ENCODE measurements around the gene TMSB4X. TPM values are rescaled to one million over a fixed set of nuclear protein-coding genes. Genes with fewer than 3 reads are reported as not detected.

The TMSB4X gene
- total and polyA plus RNA-seq, 2 of the 8 experiments (the other 6 are each of a cell fraction or from before 2014, with no cell fraction given), result 2,063 to 2,112 TPM

- H3K23ac ChIP-seq (ENCODE audit: insufficient read length), result no peak overlapping the region
- H2BK120ac ChIP-seq (replicated peaks; ENCODE audit: low read depth, low read length), result no peak overlapping the region
- H2BK15ac ChIP-seq (ENCODE audit: low read length), result no peak overlapping the region
- H3K36me3 ChIP-seq (ENCODE audit: control insufficient read depth in 2 of 4, insufficient read depth in 4 of 4, low read length in 3 of 4), result no peaks in the 10 kb centered on the region
- no peak for DNase-seq (ENCODE audit: low read depth in 1 of 2, low spot score in 2 of 2)
- no peak overlapping the region for H3K4me2 ChIP-seq (ENCODE audit: insufficient read depth in 1 of 2, low read depth in 2 of 2, low read length in 2 of 2)
- no peak overlapping the region for H2BK5ac ChIP-seq (ENCODE audit: low read depth, low read length)
- ChIA-PET POLR2A (ENCODE audit: partially characterized antibody) (no interaction called here), CTCF (ENCODE audit: partially characterized antibody) (interaction anchor here (0.7 to 1.8 kb wide), 7 partner anchors 14 to 555 kb away, joined by 3 to 6 read pairs (median 3); no protein-coding TSS in a partner anchor)
- no peak overlapping the region for H4K8ac ChIP-seq (ENCODE audit: extremely low read depth, insufficient read depth, low read length)
- H3K18ac ChIP-seq (ENCODE audit: extremely low read depth, low read length), result no peak overlapping the region
- no peak overlapping the region for H2BK20ac ChIP-seq (ENCODE audit: low read length)
- no peak overlapping the region for H2AK5ac ChIP-seq (ENCODE audit: low read depth, low read length)
- no peak overlapping the region for H3K14ac ChIP-seq (ENCODE audit: insufficient read length)
- H3K27me3 ChIP-seq (replicated peaks in 1 of 4; ENCODE audit: control insufficient read depth in 3 of 4, extremely low read depth in 1 of 4, insufficient read depth in 3 of 4, low read length in 3 of 4), result no peaks in the 10 kb centered on the region
- H2BK12ac ChIP-seq (ENCODE audit: low read depth, low read length), result no peak overlapping the region
- no peaks in the 10 kb centered on the region for H4K20me1 ChIP-seq (replicated peaks in 1 of 2; ENCODE audit: control insufficient read depth in 1 of 2, insufficient read depth in 2 of 2, low read length in 2 of 2)
- no peak for FAIRE-seq
- no peak overlapping the region for H2AFZ ChIP-seq (ENCODE audit: low read length)
- H3K4ac ChIP-seq (replicated peaks; ENCODE audit: insufficient read length, low read depth, low read length), result no peak overlapping the region
- 98% methylated on average over 4 of the region's 5 CpGs; no CpG with 5 or more reads in 1 of the 2 experiments for WGBS, 2 experiments (ENCODE audit: extremely low coverage in 1 of 2, insufficient coverage in 1 of 2, insufficient read length in 1 of 2, insufficient replicate concordance in 2 of 2, low coverage in 1 of 2, low lambda C conversion rate in 2 of 2, missing lambda C conversion rate in 1 of 2)
- no peak overlapping the region for H3K9ac ChIP-seq (replicated peaks in 1 of 4; ENCODE audit: extremely low read depth in 1 of 4, low read depth in 3 of 4, low read length in 3 of 4)
- TF ChIP-seq SIRT6 (IDR thresholded peaks at IDR 0.05; ENCODE audit: low read length) (no peak), USF2 (IDR thresholded peaks at IDR 0.05; ENCODE audit: low read length) (no peak), ATF3 (IDR thresholded peaks at IDR 0.05; ENCODE audit: insufficient read depth, low read depth, low read length) (no peak), ZNF274 (IDR thresholded peaks at IDR 0.05; ENCODE audit: borderline replicate concordance, extremely low read depth, low read length) (no peak)
- no peak overlapping the region for H3K27ac ChIP-seq (ENCODE audit: low read depth, low read length)
- H3K4me3 ChIP-seq (ENCODE audit: extremely low read depth in 1 of 4, insufficient read depth in 2 of 4, low read depth in 3 of 4, low read length in 4 of 4), result no peak overlapping the region
- H4K5ac ChIP-seq (ENCODE audit: insufficient read length, low read depth, low read length), result no peak overlapping the region
- H4K91ac ChIP-seq (replicated peaks; ENCODE audit: insufficient read length, low read length), result no peak overlapping the region
- H3K23me2 ChIP-seq (ENCODE audit: low read depth, low read length), result no peaks in the 10 kb centered on the region
- H3K79me1 ChIP-seq (ENCODE audit: low read depth, low read length), result no peaks in the 10 kb centered on the region
- no peak overlapping the region for H3K56ac ChIP-seq (replicated peaks; ENCODE audit: insufficient read length, low read depth, low read length)
- no peaks in the 10 kb centered on the region for H3K9me3 ChIP-seq (ENCODE audit: insufficient read depth in 2 of 2, low read depth in 1 of 2, low read length in 1 of 2)
- peaks cover 0 to 7% (median 3%) of the 10 kb centered on the region in 4 experiments; a peak in 4 of 7 replicates for H3K4me1 ChIP-seq (replicated peaks in 1 of 4; ENCODE audit: control insufficient read depth in 3 of 4, insufficient read depth in 4 of 4, low read length in 3 of 4)
- H3K79me2 ChIP-seq (ENCODE audit: control insufficient read depth in 1 of 2, insufficient read depth in 2 of 2, low read length in 2 of 2), result no peaks in the 10 kb centered on the region
These were observed 23.3 kb upstream of the TMSB4X start for GRCh38 chrX:12951595-12951975.

All from H1 (cell line).